B cell (primary cell): ENCODE measurements around the gene RIMBP2.

Source experiments
- EZH2 ChIP-seq: IDR thresholded peaks from 2 replicates; pipeline ENCODE4 v1.6.1; 2012; ENCODE audit warnings: borderline replicate concordance, low read depth, mild to moderate bottlenecking, moderate library complexity, low read length; ENCODE audit not compliant: insufficient read depth, poor library complexity, severe bottlenecking
- TF ChIP-seq, protein P1 (sequence below): fragments of 200-600 bp; IDR thresholded peaks from one replicate; pipeline ENCODE4 v1.8.0; 2022; ENCODE audit warnings: antibody characterized with exemption, mild to moderate bottlenecking

DNA sequence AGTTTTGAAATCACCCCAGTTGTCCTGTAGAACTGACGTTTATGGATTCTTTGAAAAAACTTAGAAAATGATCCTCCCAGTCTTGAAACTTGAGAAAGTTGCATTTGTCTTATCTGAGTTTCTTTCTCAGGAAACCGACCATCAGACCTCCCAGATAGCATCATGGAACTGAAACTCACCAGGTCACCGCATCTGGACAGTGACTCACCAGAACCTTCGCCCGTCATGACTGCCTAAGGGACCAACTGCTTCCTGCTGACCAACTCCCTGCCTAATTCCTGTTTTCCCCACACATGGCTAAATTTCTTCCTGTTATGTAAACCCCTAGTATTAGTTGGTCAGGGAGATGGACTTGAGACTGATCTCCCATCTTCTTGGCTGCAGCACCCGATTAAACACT lies 175.7 kb downstream of the RIMBP2 start:
- TF ChIP-seq, protein P1, sequence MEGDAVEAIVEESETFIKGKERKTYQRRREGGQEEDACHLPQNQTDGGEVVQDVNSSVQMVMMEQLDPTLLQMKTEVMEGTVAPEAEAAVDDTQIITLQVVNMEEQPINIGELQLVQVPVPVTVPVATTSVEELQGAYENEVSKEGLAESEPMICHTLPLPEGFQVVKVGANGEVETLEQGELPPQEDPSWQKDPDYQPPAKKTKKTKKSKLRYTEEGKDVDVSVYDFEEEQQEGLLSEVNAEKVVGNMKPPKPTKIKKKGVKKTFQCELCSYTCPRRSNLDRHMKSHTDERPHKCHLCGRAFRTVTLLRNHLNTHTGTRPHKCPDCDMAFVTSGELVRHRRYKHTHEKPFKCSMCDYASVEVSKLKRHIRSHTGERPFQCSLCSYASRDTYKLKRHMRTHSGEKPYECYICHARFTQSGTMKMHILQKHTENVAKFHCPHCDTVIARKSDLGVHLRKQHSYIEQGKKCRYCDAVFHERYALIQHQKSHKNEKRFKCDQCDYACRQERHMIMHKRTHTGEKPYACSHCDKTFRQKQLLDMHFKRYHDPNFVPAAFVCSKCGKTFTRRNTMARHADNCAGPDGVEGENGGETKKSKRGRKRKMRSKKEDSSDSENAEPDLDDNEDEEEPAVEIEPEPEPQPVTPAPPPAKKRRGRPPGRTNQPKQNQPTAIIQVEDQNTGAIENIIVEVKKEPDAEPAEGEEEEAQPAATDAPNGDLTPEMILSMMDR, result no peak
- no peak for TF ChIP-seq EZH2
